GM12872 (cell line): ENCODE measurements around the gene USF3.

ENCODE experiments used
- TF ChIP-seq, protein P1 (sequence below): IDR thresholded peaks from 3 replicates; pipeline ENCODE4 v1.5.1; 2011; ENCODE audit warnings: low read depth, mild to moderate bottlenecking, low read length, moderate library complexity; ENCODE audit not compliant: insufficient read depth

The USF3 gene

DNA sequence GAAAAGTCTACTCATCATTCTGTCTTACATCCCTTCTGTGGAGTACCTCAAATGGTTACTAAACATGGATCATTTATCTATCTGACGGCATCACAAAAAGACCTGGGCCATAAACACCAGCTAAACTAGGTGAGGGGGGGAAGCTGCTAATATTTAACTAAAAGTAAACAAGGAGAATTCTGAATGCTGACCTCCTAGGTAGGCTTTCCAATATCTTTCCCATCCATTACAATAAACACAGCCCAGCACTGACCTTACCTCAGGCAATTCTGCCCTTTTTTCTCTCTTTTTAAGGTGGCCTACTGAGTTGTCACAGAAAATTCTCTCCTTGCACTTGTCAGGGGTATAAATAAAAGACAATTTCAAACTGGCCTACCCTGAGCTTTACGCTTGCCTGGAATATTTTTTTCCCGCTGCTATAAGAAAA, 33.1 kb downstream of the USF3 start:
- TF ChIP-seq, protein P1, sequence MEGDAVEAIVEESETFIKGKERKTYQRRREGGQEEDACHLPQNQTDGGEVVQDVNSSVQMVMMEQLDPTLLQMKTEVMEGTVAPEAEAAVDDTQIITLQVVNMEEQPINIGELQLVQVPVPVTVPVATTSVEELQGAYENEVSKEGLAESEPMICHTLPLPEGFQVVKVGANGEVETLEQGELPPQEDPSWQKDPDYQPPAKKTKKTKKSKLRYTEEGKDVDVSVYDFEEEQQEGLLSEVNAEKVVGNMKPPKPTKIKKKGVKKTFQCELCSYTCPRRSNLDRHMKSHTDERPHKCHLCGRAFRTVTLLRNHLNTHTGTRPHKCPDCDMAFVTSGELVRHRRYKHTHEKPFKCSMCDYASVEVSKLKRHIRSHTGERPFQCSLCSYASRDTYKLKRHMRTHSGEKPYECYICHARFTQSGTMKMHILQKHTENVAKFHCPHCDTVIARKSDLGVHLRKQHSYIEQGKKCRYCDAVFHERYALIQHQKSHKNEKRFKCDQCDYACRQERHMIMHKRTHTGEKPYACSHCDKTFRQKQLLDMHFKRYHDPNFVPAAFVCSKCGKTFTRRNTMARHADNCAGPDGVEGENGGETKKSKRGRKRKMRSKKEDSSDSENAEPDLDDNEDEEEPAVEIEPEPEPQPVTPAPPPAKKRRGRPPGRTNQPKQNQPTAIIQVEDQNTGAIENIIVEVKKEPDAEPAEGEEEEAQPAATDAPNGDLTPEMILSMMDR: no peak

DNA sequence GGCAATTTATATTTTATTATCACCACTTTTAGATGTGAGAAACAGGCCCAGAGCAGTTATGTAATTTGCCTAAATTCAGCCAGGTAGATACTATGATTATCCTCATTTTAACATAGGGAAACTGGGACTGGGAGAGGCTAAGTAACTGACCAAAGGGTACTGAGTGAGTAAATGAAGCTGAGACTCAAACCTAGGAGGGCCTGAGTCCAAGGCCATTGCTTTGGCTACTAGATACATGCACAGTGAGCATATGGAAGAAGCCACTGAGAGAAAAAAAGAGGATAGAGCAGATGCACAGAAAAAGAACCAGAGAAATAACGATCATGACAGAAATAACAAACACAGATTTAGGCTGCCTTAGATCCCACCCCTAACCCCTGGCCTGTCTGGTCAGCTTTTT, 33.6 kb downstream of the USF3 start:
- TF ChIP-seq, protein P1: no peak

DNA sequence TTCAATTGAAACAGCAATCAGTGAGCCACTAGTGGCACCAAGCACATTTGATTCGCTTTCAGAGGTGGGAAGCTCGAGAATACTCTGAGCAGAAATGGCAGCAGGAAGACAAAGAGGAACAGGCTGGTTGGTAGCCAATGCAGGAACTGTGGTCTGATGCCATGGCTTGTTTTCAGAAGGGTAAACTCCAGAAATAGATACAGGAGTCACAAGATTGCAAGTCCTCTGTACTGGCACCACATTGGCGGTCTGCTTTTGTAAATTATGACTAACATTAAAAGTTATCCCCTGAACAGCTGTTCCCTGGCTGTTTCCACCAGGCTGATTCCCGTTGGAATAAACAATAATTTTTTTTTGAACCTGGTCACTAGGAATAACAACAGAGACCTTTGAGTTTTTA, 35.5 kb downstream of the USF3 start:
- TF ChIP-seq, protein P1: no peak

GRCh38 chr3:113660458-113660857, 36.0 kb downstream of the USF3 start:
- TF ChIP-seq, protein P1: no peak

DNA sequence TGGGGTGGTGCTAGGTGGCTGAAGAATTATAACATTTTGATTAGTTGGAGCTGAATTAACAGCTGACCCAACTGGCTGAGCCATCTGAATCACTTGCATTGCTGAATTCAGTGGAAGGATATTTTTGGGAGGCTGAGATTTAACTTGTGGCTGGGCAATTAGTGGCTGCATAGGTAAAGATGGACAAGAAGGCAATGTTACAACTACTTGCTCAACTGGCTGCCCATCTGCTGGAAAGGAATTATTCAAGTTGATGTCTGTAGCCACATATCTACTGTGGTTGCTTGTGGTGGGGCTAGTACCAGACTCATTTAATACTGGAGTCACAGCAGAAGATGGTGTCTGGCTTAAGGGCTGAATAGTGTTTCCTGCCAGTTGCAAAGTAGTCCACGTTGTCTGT, 36.4 kb downstream of the USF3 start:
- TF ChIP-seq, protein P1: no peak

GRCh38 chr3:113659101-113659541, 37.3 kb downstream of the USF3 start:
- TF ChIP-seq, protein P1: no peak

GRCh38 chr3:113658107-113658506, 38.3 kb downstream of the USF3 start:
- TF ChIP-seq, protein P1: no peak

DNA sequence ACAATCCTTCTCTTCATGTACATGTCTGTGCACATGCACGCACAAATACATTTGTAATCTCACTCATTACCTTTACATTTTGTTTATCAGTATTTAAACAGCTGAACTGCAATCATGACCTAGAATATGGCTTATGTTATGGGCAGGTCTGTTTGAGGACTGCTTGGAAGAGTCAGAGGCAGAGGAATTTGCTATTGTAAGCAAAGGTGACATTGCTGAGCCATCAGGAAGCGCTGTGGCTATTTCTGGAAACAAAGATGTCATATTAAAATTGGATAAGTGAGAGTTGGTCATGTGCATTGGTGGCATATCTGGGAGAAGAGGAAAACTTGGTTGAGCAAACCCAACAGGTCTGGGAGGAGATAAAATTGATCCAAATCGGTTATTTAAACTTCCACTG, 41.6 kb downstream of the USF3 start:
- TF ChIP-seq, protein P1: no peak
